ENCODE data around the gene HMCN2.

DNA sequence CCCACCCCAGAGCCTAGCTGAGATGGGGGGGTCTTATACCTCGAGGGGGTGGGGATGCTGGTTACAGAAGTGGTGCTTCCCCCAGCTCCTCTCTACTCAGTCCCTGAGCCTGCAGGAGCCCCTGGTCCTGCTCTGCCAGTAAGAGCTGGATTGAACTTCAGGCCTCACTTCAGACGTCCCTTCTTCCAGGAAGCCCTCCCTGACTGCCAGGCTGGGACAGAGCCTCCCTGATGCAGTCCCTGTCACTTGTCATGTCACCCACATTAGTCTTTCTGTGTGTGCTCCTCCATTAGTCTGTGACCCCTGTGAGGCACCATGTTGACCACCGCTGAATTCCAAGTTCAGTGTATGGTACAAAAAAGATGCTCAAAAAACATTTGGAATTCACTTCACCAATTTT, 100.5 kb downstream of the HMCN2 start:
- TF ChIP-seq, protein P1, sequence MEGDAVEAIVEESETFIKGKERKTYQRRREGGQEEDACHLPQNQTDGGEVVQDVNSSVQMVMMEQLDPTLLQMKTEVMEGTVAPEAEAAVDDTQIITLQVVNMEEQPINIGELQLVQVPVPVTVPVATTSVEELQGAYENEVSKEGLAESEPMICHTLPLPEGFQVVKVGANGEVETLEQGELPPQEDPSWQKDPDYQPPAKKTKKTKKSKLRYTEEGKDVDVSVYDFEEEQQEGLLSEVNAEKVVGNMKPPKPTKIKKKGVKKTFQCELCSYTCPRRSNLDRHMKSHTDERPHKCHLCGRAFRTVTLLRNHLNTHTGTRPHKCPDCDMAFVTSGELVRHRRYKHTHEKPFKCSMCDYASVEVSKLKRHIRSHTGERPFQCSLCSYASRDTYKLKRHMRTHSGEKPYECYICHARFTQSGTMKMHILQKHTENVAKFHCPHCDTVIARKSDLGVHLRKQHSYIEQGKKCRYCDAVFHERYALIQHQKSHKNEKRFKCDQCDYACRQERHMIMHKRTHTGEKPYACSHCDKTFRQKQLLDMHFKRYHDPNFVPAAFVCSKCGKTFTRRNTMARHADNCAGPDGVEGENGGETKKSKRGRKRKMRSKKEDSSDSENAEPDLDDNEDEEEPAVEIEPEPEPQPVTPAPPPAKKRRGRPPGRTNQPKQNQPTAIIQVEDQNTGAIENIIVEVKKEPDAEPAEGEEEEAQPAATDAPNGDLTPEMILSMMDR (IDR thresholded peaks at IDR 0.05) = no peak
- no peak for TF ChIP-seq POLR2A (IDR thresholded peaks at IDR 0.05)
